Measurements from ENCODE around the gene RGMB. TPM values are rescaled to one million over a fixed set of nuclear protein-coding genes. Genes with fewer than 3 reads are reported as not detected.
A peak's percentile ranks its signal among the peaks of the same experiment; 100 is the strongest.

Gene RGMB
- total RNA-seq, 4 donors from 2014 or later = 13.0 to 31.7 (median 14.2) TPM

GRCh38 chr5:98791001-98791519, 17.6 kb downstream of the RGMB start:
- peaks cover 24 to 71% (median 27%) of the 10 kb centered on the region in 3 donors for H3K4me1 ChIP-seq
- whole genome bisulfite sequencing, 2 donors = 65 to 77% methylated on average over 7 of the region's 7 CpGs
- H3K27ac ChIP-seq = peak overlapping the region in 1 of 4 donors; percentile 13
- H3K9me3 ChIP-seq = no peaks in the 10 kb centered on the region
- TF ChIP-seq, protein P1, sequence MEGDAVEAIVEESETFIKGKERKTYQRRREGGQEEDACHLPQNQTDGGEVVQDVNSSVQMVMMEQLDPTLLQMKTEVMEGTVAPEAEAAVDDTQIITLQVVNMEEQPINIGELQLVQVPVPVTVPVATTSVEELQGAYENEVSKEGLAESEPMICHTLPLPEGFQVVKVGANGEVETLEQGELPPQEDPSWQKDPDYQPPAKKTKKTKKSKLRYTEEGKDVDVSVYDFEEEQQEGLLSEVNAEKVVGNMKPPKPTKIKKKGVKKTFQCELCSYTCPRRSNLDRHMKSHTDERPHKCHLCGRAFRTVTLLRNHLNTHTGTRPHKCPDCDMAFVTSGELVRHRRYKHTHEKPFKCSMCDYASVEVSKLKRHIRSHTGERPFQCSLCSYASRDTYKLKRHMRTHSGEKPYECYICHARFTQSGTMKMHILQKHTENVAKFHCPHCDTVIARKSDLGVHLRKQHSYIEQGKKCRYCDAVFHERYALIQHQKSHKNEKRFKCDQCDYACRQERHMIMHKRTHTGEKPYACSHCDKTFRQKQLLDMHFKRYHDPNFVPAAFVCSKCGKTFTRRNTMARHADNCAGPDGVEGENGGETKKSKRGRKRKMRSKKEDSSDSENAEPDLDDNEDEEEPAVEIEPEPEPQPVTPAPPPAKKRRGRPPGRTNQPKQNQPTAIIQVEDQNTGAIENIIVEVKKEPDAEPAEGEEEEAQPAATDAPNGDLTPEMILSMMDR (IDR thresholded peaks at IDR 0.05) = no peak
- TF ChIP-seq POLR2A (IDR thresholded peaks at IDR 0.05) = no peak
- intact Hi-C loops (cut with DNase I) = no loop called here
- no peak for DNase-seq
- no peak overlapping the region for H3K4me3 ChIP-seq
- H3K27me3 ChIP-seq = no peaks in the 10 kb centered on the region
- H3K36me3 ChIP-seq = peaks cover 0 to 30% (median 3%) of the 10 kb centered on the region in 3 donors

- peaks cover 0 to 30% (median 3%) of the 10 kb centered on the region in 3 donors for H3K36me3 ChIP-seq
- intact Hi-C loops (cut with DNase I) = no loop called here
- H3K9me3 ChIP-seq = no peaks in the 10 kb centered on the region
- WGBS, 2 donors = 35 to 38% methylated on average over 5 to 7 of the region's 7 CpGs
- TF ChIP-seq, protein P1 (IDR thresholded peaks at IDR 0.05) = no peak
- no peak for TF ChIP-seq POLR2A (IDR thresholded peaks at IDR 0.05)
- H3K27ac ChIP-seq = peak overlapping the region in 1 of 4 donors; percentile 13
- DNase-seq = no peak
- peaks cover 14 to 67% (median 17%) of the 10 kb centered on the region in 3 donors for H3K4me1 ChIP-seq
- no peak overlapping the region for H3K4me3 ChIP-seq
- H3K27me3 ChIP-seq = no peaks in the 10 kb centered on the region
Observed at GRCh38 chr5:98791898-98792580, 18.6 kb downstream of the RGMB start.

DNA sequence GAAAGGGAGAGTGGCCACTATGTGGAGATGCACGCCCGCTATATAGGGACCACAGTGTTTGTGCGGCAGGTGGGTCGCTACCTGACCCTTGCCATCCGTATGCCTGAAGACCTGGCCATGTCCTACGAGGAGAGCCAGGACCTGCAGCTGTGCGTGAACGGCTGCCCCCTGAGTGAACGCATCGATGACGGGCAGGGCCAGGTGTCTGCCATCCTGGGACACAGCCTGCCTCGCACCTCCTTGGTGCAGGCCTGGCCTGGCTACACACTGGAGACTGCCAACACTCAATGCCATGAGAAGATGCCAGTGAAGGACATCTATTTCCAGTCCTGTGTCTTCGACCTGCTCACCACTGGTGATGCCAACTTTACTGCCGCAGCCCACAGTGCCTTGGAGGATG, 19.8 kb downstream of the RGMB start:
- H3K9me3 ChIP-seq = no peaks in the 10 kb centered on the region
- peaks cover 0 to 24% (median 3%) of the 10 kb centered on the region in 3 donors for H3K36me3 ChIP-seq
- no peak for DNase-seq
- no peak overlapping the region for H3K27ac ChIP-seq
- intact Hi-C loops (cut with DNase I) = no loop called here
- peaks cover 4 to 55% (median 6%) of the 10 kb centered on the region in 3 donors for H3K4me1 ChIP-seq
- TF ChIP-seq, protein P1 (IDR thresholded peaks at IDR 0.05) = no peak
- TF ChIP-seq POLR2A (IDR thresholded peaks at IDR 0.05) = no peak
- WGBS, 2 donors = 94 to 96% methylated on average over 9 of the region's 14 CpGs
- no peak overlapping the region for H3K4me3 ChIP-seq
- H3K27me3 ChIP-seq = no peaks in the 10 kb centered on the region

- no peak for DNase-seq
- Histone ChIP-seq H3K27ac (no peak overlapping the region), H3K27me3 (no peaks in the 10 kb centered on the region), H3K4me1 (peaks cover 4 to 47% (median 6%) of the 10 kb centered on the region in 3 donors), H3K36me3 (peaks cover 0 to 24% (median 3%) of the 10 kb centered on the region in 3 donors), H3K9me3 (no peaks in the 10 kb centered on the region), H3K4me3 (no peak overlapping the region)
- intact Hi-C loops (cut with DNase I) = no loop called here
- WGBS, 2 donors = 80 to 92% methylated on average over 7 of the region's 7 CpGs
- no peak for TF ChIP-seq POLR2A (IDR thresholded peaks at IDR 0.05)
Observed at GRCh38 chr5:98794001-98794400, 20.5 kb downstream of the RGMB start.

GRCh38 chr5:98794414-98795080, 21.1 kb downstream of the RGMB start:
- H3K4me3 ChIP-seq = no peak overlapping the region
- H3K27ac ChIP-seq = no peak overlapping the region
- peaks cover 4 to 42% (median 6%) of the 10 kb centered on the region in 3 donors for H3K4me1 ChIP-seq
- no peak for TF ChIP-seq POLR2A (IDR thresholded peaks at IDR 0.05)
- TF ChIP-seq, protein P1 (IDR thresholded peaks at IDR 0.05) = no peak
- no peaks in the 10 kb centered on the region for H3K9me3 ChIP-seq
- H3K36me3 ChIP-seq = peaks cover 0 to 24% (median 3%) of the 10 kb centered on the region in 3 donors
- H3K27me3 ChIP-seq = no peaks in the 10 kb centered on the region
- intact Hi-C loops (cut with DNase I) = no loop called here
- no peak for DNase-seq
- 71 to 78% methylated on average over 6 to 9 of the region's 9 CpGs for WGBS, 2 donors
